AG08395 (cell line): ENCODE measurements around the gene TMED10.

Experiments used
- DNase-seq: peaks from one replicate; pipeline ENCODE4 v3.0.0; 2012; ENCODE audit warnings: mixed read lengths, low spot score

Gene TMED10

GRCh38 chr14:75176142-75176820 is at the start of gene TMED10:
TSS of gene TMED10 (minus strand) at chr14:75176612. CDS start at chr14:75176579, 33 bp downstream.
- peak; percentile 86 for DNase-seq

GRCh38 chr14:75224561-75224960 is 48.1 kb upstream of the TMED10 start:
- no peak for DNase-seq

DNA sequence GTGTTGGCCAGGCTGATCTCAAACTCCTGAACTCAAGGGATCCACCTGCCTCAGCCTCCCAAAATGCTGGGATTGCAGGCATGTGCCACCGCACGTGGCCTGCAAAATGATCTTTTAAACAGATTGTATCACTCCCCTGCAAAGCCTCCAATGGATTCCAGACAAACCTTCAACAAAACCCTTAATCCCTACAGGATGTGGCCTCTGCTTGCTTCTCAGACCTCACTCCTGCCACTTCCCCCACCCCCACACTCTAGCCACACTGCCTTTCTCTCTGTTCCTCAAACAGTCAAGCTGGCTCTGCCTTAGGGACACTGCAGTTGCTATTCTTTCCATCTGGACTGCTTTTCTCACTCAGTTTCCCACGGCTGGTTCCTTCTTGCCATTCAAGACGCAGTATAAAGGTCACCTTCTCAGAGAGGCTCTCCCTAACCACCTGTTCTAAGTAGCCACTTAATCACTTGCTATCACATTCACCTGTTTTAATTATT is 47.3 kb upstream of the TMED10 start:
- DNase-seq: no peak

- peak; percentile 81 for DNase-seq
Observed at GRCh38 chr14:75222208-75222701, 45.8 kb upstream of the TMED10 start.

DNA sequence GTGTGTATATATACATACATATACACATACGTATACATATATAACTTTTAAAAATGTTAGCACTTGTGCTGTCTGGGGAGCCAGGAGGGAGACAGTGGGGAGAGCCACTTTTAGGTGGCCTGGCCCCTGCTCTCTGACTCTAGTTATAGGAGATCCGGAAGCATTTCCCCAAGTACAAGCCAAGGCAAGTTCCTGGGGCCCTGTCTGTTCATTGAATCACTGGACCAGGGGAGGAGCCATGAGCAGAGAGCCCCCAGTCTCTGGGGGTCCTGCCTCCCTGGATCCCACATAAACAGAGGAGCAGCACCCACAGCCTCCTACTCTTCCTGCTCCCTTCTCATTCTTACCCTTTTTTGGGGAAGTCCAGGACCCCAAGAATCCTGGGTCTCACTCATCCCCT is 45.4 kb upstream of the TMED10 start:
- DNase-seq: no peak

DNA sequence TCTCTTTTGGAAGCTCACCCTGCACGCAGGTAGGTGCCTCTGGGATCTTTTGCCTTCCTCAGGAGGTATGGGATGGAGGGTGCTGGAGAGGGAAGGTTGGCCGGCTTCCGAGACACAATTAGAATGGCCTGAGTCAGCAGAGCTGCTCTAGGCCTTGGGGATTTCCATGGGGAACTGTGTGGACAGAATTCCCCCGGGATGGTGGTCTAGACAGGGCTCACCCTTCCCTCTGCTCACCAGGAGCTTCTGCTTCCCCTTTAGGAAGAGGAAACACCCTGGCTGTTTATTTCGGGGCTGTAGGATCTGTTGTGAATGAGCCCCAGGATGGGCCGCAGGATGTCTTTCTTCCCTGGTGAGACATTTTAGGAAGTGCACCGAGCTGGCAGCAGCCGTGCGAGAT is 43.7 kb upstream of the TMED10 start:
- DNase-seq: no peak

DNA sequence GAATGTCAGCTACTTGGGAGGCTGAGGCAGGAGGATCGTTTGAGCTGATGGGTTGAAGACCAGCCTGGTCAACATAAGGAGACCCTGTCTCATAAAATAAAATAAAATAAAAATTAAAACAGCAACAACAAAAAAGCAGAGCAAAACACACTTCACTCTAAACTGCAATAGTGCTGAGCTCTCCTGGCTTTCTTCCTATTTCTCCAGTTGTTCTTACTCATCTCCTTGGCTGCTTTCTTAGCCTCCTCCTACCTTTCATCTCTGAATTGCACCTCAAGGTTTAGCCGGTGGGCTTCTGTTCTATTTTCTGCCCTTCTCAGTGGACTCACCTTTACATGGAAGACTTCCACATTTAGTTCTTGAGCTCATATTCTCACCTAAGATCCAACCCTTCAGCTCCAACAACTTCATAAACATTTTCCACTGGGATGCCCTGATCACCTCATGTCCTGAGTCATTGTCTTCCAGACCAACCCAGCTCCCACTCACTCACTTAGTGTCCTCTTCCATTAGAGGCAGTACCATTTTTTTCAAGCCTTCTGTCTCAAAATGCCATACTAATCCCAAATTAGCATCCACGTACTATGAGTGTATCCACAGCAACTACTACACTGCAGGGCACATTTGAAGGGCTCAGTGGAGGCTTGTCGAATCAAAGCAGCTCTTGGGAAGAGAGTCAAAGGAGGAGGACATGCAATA is 41.2 kb upstream of the TMED10 start:
- no peak for DNase-seq

DNA sequence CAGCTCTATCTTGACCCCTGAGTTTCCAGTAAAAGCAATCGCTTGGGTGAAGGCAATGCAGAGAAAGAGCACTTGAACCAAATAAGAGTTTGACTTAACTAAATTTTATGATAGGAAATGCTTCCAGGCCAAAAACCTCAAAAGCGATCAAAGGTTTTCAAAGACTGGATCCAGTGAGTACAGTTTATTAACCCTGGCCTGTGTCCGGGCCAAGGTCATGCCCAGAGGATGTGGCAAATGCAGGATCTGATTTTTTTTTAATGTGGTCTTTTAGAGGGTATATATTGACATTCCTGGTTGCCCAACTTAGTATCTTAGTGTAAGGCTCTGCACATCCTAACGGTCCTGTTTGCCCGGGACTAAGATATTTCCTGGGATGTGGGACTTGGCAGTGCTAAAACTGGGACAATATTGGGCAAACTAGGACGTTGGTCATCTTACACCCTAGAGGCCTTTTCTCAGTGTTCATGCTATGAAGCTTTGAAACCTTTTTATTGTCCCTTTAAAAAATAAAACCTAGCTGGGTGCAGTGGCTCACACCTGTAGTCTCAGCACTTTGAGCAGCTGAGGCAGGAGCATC is 40.1 kb upstream of the TMED10 start:
- DNase-seq: no peak

DNA sequence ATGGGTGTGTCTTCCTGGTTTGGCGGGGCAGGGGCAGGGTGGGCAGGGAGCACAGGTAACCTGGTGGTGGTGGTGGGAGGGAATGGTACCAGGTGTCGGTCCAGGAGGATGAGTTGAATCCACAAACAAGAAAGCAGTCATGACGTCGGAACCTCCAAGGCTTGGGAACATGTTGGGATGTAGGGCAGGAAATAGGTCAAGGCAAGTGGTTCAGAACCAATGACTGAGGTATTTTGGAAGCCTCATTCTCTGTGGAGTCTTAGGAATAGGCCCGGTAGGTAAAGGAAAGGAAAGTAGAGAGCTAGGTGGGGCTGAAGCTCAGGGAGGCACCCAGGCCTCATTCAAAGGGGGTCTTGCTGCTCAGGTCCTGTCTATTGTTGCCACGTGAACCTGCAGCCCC is 39.1 kb upstream of the TMED10 start:
- DNase-seq: no peak

DNA sequence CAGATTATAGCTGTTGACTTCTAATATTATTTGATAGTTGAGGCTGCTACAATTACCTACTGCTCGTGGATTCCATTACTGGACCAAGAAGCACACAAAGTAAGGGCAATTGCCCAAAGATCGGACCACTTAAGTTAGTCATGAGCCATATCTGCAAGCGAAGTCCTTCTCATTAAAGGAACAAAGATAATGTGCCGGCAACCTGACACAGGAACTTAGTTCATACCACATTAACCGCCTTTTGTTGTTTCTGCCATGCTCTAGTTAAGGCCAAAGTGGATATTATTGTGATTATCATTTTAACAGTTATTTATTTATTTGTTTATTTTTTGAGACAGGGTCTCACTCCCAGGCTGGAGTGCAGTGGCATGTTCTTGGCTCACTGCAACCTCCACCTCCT is 38.1 kb upstream of the TMED10 start:
- no peak for DNase-seq

DNA sequence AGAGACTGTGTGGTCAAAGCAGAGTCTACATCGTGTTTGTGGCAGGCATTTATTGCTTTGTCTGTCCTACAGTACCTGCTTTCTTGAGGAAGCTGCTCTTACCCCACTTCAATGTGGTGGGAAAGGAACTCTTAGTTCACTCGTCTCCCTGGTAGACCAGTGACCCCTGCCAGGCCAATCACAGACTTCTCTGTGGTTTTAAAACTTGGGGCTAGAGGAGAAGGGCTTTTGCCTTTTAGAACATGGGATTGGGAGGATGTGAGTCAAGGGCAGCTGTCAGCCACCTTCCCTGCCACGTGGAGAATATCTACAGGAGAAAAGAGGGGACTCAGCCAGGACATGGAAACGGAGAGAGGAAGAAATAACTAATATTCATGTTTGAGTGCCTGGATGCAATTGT is 36.8 kb upstream of the TMED10 start:
- no peak for DNase-seq

GRCh38 chr14:75208843-75209242 is 32.4 kb upstream of the TMED10 start:
- no peak for DNase-seq

- no peak for DNase-seq
Observed at GRCh38 chr14:75206190-75206589, 29.8 kb upstream of the TMED10 start.

DNA sequence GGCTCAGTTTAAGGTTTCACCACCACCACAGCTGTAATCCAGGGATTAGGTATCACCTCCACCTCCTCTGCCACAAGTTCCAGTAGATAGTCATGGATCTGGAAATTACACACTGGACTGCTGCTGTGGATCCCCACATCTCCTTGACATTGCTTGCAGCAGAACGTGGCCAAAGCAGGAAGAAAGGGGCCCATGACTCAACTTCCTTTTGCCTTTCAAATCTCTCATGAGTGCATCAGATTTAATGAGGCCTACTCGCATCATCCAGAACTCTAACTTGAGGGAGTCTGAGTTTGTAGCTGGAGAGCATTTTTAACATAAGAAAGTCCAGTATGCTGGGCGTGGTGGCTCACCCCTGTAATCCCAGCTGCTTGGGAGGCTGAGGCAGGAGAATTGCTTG is 29.2 kb upstream of the TMED10 start:
- peak; percentile 45 for DNase-seq

DNA sequence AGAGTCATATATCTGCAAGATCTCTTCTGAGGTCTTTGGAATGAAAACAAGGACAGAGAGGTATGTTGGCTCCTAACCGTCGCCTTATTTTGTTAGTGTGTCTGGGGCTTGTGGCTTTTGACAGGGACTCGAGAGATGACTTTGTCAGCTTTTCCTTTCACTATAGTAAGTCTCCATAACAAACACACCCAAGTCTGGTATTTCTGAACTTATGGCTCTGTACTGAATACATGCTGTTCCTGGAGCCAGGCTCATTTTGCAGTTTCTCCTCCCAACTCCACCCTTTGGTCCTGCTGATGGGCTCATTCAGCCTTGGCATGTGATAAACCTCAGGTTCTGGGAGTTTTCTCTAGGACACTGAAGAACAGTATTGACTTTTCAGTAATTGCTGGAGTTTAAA is 27.7 kb upstream of the TMED10 start:
- peak; percentile 35 for DNase-seq

- DNase-seq: no peak
Observed at GRCh38 chr14:75202657-75203056, 26.2 kb upstream of the TMED10 start.

GRCh38 chr14:75201087-75201486 is 24.7 kb upstream of the TMED10 start:
- no peak for DNase-seq

GRCh38 chr14:75200451-75200850 is 24.0 kb upstream of the TMED10 start:
- DNase-seq: no peak

- no peak for DNase-seq
Observed at GRCh38 chr14:75198291-75198933, 22.0 kb upstream of the TMED10 start.

DNA sequence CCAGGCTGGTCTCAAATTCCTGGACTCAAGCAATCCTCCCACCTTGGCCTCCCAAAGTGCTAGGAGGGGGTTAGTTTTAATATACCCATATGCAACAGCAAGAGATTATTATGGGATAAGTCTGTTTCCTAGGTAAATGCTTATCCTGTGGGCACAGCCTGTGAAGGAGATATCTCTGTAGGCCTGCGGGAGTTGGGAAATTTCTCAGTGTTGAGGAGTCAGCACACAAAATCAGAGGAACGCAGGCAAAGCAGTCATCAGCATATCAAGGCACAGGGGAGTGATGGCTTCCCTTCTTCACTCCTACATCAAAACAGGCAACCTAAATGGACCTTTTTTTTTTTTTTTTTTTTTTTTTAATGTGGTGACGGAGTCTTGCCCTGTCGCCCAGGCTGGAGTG is 20.9 kb upstream of the TMED10 start:
- DNase-seq: no peak

GRCh38 chr14:75196468-75196867 is 20.1 kb upstream of the TMED10 start:
- no peak for DNase-seq

DNA sequence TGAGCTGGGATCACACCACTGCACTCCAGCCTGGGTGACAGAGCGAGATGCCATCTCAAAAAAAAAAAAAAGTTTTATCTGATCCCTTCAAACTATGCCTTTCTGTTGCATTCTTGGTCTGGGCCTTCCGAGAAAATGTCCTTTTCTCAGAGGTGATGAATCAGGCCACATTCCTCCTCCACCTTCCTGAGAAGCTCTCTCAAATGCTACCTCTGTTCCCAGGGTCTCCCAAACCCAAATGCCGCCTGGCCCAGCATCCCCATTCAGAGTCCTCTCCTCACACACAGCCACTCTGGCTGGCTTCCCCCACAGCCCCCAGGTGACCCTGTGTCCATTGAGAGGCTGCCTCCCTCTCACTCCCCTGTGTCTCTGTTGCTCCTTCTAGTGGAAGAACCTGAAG is 19.7 kb upstream of the TMED10 start:
- no peak for DNase-seq

DNA sequence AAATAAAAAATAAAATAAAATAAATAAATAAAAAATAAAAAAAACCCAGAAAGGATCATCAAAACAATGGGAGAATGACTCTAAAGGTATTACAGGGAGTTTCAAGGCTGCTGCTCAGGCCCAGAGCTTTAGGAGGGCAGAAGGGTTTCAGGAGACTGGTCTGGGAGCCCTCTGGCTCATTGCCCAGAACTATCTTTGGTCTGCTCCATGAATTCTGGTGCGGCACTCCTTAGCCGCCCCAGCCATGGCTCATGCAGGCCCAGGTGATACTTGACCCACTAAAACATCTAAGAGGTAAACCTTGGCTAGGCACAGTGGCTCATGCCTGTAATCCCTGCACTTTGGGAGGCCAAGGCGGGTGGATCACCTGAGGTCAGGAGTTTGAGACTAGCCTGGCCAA is 14.7 kb upstream of the TMED10 start:
- no peak for DNase-seq
